Measurements from ENCODE around the gene ARHGAP23.

ARHGAP23 gene, protein sequence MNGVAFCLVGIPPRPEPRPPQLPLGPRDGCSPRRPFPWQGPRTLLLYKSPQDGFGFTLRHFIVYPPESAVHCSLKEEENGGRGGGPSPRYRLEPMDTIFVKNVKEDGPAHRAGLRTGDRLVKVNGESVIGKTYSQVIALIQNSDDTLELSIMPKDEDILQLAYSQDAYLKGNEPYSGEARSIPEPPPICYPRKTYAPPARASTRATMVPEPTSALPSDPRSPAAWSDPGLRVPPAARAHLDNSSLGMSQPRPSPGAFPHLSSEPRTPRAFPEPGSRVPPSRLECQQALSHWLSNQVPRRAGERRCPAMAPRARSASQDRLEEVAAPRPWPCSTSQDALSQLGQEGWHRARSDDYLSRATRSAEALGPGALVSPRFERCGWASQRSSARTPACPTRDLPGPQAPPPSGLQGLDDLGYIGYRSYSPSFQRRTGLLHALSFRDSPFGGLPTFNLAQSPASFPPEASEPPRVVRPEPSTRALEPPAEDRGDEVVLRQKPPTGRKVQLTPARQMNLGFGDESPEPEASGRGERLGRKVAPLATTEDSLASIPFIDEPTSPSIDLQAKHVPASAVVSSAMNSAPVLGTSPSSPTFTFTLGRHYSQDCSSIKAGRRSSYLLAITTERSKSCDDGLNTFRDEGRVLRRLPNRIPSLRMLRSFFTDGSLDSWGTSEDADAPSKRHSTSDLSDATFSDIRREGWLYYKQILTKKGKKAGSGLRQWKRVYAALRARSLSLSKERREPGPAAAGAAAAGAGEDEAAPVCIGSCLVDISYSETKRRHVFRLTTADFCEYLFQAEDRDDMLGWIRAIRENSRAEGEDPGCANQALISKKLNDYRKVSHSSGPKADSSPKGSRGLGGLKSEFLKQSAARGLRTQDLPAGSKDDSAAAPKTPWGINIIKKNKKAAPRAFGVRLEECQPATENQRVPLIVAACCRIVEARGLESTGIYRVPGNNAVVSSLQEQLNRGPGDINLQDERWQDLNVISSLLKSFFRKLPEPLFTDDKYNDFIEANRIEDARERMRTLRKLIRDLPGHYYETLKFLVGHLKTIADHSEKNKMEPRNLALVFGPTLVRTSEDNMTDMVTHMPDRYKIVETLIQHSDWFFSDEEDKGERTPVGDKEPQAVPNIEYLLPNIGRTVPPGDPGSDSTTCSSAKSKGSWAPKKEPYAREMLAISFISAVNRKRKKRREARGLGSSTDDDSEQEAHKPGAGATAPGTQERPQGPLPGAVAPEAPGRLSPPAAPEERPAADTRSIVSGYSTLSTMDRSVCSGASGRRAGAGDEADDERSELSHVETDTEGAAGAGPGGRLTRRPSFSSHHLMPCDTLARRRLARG (N-terminal part only)

DNA sequence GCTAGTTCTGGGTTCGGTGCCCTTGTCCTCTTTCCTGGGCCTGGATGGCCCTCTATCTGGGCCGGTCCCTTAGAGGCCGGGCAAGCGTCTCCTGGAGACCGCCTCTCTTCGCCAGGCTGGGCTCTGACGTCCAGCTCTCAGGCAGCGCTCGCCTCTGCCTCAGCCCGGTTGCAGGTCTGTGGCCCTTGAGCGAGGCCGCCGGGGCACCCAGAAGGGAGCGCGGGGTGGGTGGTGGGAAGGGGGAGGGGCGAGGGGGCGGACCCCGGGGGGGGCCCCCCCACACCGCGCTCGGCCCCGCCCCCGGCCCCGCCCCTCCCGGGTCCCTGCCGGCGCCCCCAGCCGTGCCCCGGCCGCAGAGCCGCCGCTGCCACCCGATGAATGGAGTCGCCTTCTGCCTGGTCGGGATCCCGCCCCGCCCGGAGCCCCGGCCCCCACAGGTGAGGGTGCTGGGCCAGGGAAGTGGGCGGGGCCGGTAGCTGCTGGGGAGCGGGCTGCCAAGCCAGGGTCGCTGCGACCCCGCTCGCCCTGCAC lies at the start of gene ARHGAP23:
Gene ARHGAP23 (plus strand): TSS at position 353 of the 531 bp plus-strand sequence. CDS start 22 bp downstream, at position 375.
- Histone ChIP-seq H3K27me3 (ENCODE audit: control insufficient read depth in 5 of 5, insufficient read depth in 4 of 5, low read length in 5 of 5) (no peaks in the 10 kb centered on the region), H3K4me3 (ENCODE audit: low read depth in 1 of 5, low read length in 5 of 5) (peak within 1 kb of the TSS; percentile 71 to 82 (median 79)), H3K27ac (ENCODE audit: low read depth, low read length) (peak within 1 kb of the TSS; percentile 89), H3K36me3 (ENCODE audit: control insufficient read depth in 5 of 5, insufficient read depth in 5 of 5, low read length in 5 of 5) (no peaks in the 10 kb centered on the region), H3K9me3 (ENCODE audit: control insufficient read depth in 5 of 5, low read length in 5 of 5) (no peaks in the 10 kb centered on the region), H3K9ac (ENCODE audit: low read length in 5 of 5) (peak within 1 kb of the TSS; percentile 83 to 92 (median 84)), H3K4me1 (ENCODE audit: control insufficient read depth in 5 of 5, insufficient read depth in 5 of 5, low read length in 5 of 5) (peaks cover 11 to 58% (median 47%) of the 10 kb centered on the region in 5 donors)

- Histone ChIP-seq H3K9me3 (ENCODE audit: control insufficient read depth in 5 of 5, low read length in 5 of 5) (no peaks in the 10 kb centered on the region), H3K27me3 (ENCODE audit: control insufficient read depth in 5 of 5, insufficient read depth in 4 of 5, low read length in 5 of 5) (no peaks in the 10 kb centered on the region), H3K4me3 (ENCODE audit: low read depth in 1 of 5, low read length in 5 of 5) (no peak overlapping the region), H3K27ac (ENCODE audit: low read depth, low read length) (no peak overlapping the region), H3K4me1 (ENCODE audit: control insufficient read depth in 5 of 5, insufficient read depth in 5 of 5, low read length in 5 of 5) (peaks cover 0 to 7% (median 0%) of the 10 kb centered on the region in 5 donors), H3K36me3 (ENCODE audit: control insufficient read depth in 5 of 5, insufficient read depth in 5 of 5, low read length in 5 of 5) (peaks cover 13 to 37% (median 35%) of the 10 kb centered on the region in 5 donors), H3K9ac (ENCODE audit: low read length in 5 of 5) (no peak overlapping the region)
Measured at GRCh38 chr17:38379448-38379847, 48.8 kb upstream of the ARHGAP23 start.

DNA sequence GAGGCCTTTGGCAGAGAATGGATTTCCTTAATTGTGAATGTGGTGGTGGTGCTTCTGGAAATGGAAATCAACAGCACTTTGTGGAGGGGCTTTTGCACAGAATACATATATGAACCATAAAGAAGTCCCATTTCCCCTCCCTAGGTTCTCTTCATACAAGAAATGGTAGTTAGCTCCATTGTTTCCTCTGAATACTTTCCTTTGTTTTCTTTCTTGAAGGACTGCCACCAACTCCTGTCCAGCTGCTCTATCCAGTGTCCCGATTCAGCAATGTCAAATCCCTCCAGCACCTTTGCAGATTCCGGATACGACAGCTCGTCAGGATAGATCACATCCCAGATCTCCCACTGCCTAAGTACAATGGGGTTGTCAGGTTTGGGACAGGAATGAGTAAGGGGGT lies 33.2 kb upstream of the ARHGAP23 start:
- H3K9me3 ChIP-seq (ENCODE audit: control insufficient read depth in 5 of 5, low read length in 5 of 5) = no peaks in the 10 kb centered on the region
- H3K27me3 ChIP-seq (ENCODE audit: control insufficient read depth in 5 of 5, insufficient read depth in 4 of 5, low read length in 5 of 5) = no peaks in the 10 kb centered on the region
- H3K36me3 ChIP-seq (ENCODE audit: control insufficient read depth in 5 of 5, insufficient read depth in 5 of 5, low read length in 5 of 5) = peaks cover 20 to 53% (median 44%) of the 10 kb centered on the region in 5 donors
- H3K4me3 ChIP-seq (ENCODE audit: low read depth in 1 of 5, low read length in 5 of 5) = no peak overlapping the region
- peaks cover 0 to 22% (median 6%) of the 10 kb centered on the region in 5 donors for H3K4me1 ChIP-seq (ENCODE audit: control insufficient read depth in 5 of 5, insufficient read depth in 5 of 5, low read length in 5 of 5)
- H3K9ac ChIP-seq (ENCODE audit: low read length in 5 of 5) = no peak overlapping the region
- H3K27ac ChIP-seq (ENCODE audit: low read depth, low read length) = no peak overlapping the region

GRCh38 chr17:38397227-38397626 lies 31.0 kb upstream of the ARHGAP23 start:
- H3K27me3 ChIP-seq (ENCODE audit: control insufficient read depth in 5 of 5, insufficient read depth in 4 of 5, low read length in 5 of 5) = no peaks in the 10 kb centered on the region
- no peak overlapping the region for H3K4me3 ChIP-seq (ENCODE audit: low read depth in 1 of 5, low read length in 5 of 5)
- H3K9ac ChIP-seq (ENCODE audit: low read length in 5 of 5) = no peak overlapping the region
- peaks cover 20 to 74% (median 64%) of the 10 kb centered on the region in 5 donors for H3K36me3 ChIP-seq (ENCODE audit: control insufficient read depth in 5 of 5, insufficient read depth in 5 of 5, low read length in 5 of 5)
- H3K4me1 ChIP-seq (ENCODE audit: control insufficient read depth in 5 of 5, insufficient read depth in 5 of 5, low read length in 5 of 5) = peaks cover 0 to 6% (median 0%) of the 10 kb centered on the region in 5 donors
- no peaks in the 10 kb centered on the region for H3K9me3 ChIP-seq (ENCODE audit: control insufficient read depth in 5 of 5, low read length in 5 of 5)
- H3K27ac ChIP-seq (ENCODE audit: low read depth, low read length) = no peak overlapping the region

GRCh38 chr17:38400286-38400685 lies 28.0 kb upstream of the ARHGAP23 start:
- peaks cover 0 to 8% (median 0%) of the 10 kb centered on the region in 5 donors for H3K4me1 ChIP-seq (ENCODE audit: control insufficient read depth in 5 of 5, insufficient read depth in 5 of 5, low read length in 5 of 5)
- H3K27ac ChIP-seq (ENCODE audit: low read depth, low read length) = no peak overlapping the region
- no peak overlapping the region for H3K4me3 ChIP-seq (ENCODE audit: low read depth in 1 of 5, low read length in 5 of 5)
- H3K27me3 ChIP-seq (ENCODE audit: control insufficient read depth in 5 of 5, insufficient read depth in 4 of 5, low read length in 5 of 5) = no peaks in the 10 kb centered on the region
- H3K9me3 ChIP-seq (ENCODE audit: control insufficient read depth in 5 of 5, low read length in 5 of 5) = no peaks in the 10 kb centered on the region
- no peak overlapping the region for H3K9ac ChIP-seq (ENCODE audit: low read length in 5 of 5)
- peaks cover 20 to 72% (median 62%) of the 10 kb centered on the region in 5 donors for H3K36me3 ChIP-seq (ENCODE audit: control insufficient read depth in 5 of 5, insufficient read depth in 5 of 5, low read length in 5 of 5)

DNA sequence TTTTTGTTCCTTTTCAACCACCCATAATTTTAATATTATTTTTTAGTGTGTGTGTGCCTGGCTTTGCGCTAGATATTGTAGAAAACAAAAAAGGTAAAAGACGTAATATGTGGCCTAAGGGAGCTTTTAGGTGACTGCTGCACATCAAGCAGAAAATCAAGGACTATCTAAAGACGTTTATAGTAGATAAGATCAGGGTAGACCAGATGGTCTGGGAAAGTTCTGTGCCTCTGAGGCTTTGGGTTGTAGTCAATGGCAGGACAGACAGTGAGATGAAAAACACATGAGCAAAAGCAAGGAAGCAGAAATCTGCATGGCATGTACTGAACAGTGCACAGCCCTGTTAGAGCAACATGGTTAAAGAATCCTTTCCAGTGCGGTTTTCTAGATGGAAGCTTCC lies 26.8 kb upstream of the ARHGAP23 start:
- Histone ChIP-seq H3K9ac (ENCODE audit: low read length in 5 of 5) (no peak overlapping the region), H3K27me3 (ENCODE audit: control insufficient read depth in 5 of 5, insufficient read depth in 4 of 5, low read length in 5 of 5) (no peaks in the 10 kb centered on the region), H3K27ac (ENCODE audit: low read depth, low read length) (no peak overlapping the region), H3K4me1 (ENCODE audit: control insufficient read depth in 5 of 5, insufficient read depth in 5 of 5, low read length in 5 of 5) (peaks cover 0 to 8% (median 0%) of the 10 kb centered on the region in 5 donors), H3K9me3 (ENCODE audit: control insufficient read depth in 5 of 5, low read length in 5 of 5) (no peaks in the 10 kb centered on the region), H3K4me3 (ENCODE audit: low read depth in 1 of 5, low read length in 5 of 5) (no peak overlapping the region), H3K36me3 (ENCODE audit: control insufficient read depth in 5 of 5, insufficient read depth in 5 of 5, low read length in 5 of 5) (peaks cover 12 to 60% (median 50%) of the 10 kb centered on the region in 5 donors)

GRCh38 chr17:38402897-38403296 lies 25.4 kb upstream of the ARHGAP23 start:
- Histone ChIP-seq H3K27me3 (ENCODE audit: control insufficient read depth in 5 of 5, insufficient read depth in 4 of 5, low read length in 5 of 5) (no peaks in the 10 kb centered on the region), H3K4me3 (ENCODE audit: low read depth in 1 of 5, low read length in 5 of 5) (no peak overlapping the region), H3K4me1 (ENCODE audit: control insufficient read depth in 5 of 5, insufficient read depth in 5 of 5, low read length in 5 of 5) (peaks cover 0 to 8% (median 0%) of the 10 kb centered on the region in 5 donors), H3K27ac (ENCODE audit: low read depth, low read length) (no peak overlapping the region), H3K9ac (ENCODE audit: low read length in 5 of 5) (no peak overlapping the region), H3K36me3 (ENCODE audit: control insufficient read depth in 5 of 5, insufficient read depth in 5 of 5, low read length in 5 of 5) (peaks cover 2 to 46% (median 38%) of the 10 kb centered on the region in 5 donors), H3K9me3 (ENCODE audit: control insufficient read depth in 5 of 5, low read length in 5 of 5) (no peaks in the 10 kb centered on the region)

- no peaks in the 10 kb centered on the region for H3K27me3 ChIP-seq (ENCODE audit: control insufficient read depth in 5 of 5, insufficient read depth in 4 of 5, low read length in 5 of 5)
- peaks cover 0 to 8% (median 0%) of the 10 kb centered on the region in 5 donors for H3K4me1 ChIP-seq (ENCODE audit: control insufficient read depth in 5 of 5, insufficient read depth in 5 of 5, low read length in 5 of 5)
- no peak overlapping the region for H3K9ac ChIP-seq (ENCODE audit: low read length in 5 of 5)
- H3K9me3 ChIP-seq (ENCODE audit: control insufficient read depth in 5 of 5, low read length in 5 of 5) = no peaks in the 10 kb centered on the region
- peaks cover 2 to 42% (median 37%) of the 10 kb centered on the region in 5 donors for H3K36me3 ChIP-seq (ENCODE audit: control insufficient read depth in 5 of 5, insufficient read depth in 5 of 5, low read length in 5 of 5)
- H3K4me3 ChIP-seq (ENCODE audit: low read depth in 1 of 5, low read length in 5 of 5) = no peak overlapping the region
- no peak overlapping the region for H3K27ac ChIP-seq (ENCODE audit: low read depth, low read length)
Measured at GRCh38 chr17:38403491-38403890, 24.8 kb upstream of the ARHGAP23 start.

All from subcutaneous abdominal adipose tissue (tissue), 5 donors.